GM12891 (cell line): Measurements from ENCODE around the gene AXIN1.

Source experiments
- POLR2A ChIP-seq: IDR thresholded peaks from 2 replicates; pipeline ENCODE4 v1.6.1; 2011; ENCODE audit warnings: low read depth, low read length, control low read depth
- POLR2AphosphoS5 ChIP-seq: IDR thresholded peaks from 2 replicates; pipeline ENCODE4 v1.6.1; 2011; ENCODE audit warnings: low read depth, low read length, control low read depth
- POU2F2 ChIP-seq: IDR thresholded peaks from 2 replicates; pipeline ENCODE4 v1.6.1; 2011; ENCODE audit warnings: low read depth, mild to moderate bottlenecking, control low read depth, low read length, moderate library complexity
- SPI1 ChIP-seq: IDR thresholded peaks from 2 replicates; pipeline ENCODE4 v1.6.1; 2011; ENCODE audit warnings: low read depth, low read length, control low read depth
- TAF1 ChIP-seq: IDR thresholded peaks from 2 replicates; pipeline ENCODE4 v1.6.1; 2011; ENCODE audit warnings: low read depth, low read length, control low read depth

DNA sequence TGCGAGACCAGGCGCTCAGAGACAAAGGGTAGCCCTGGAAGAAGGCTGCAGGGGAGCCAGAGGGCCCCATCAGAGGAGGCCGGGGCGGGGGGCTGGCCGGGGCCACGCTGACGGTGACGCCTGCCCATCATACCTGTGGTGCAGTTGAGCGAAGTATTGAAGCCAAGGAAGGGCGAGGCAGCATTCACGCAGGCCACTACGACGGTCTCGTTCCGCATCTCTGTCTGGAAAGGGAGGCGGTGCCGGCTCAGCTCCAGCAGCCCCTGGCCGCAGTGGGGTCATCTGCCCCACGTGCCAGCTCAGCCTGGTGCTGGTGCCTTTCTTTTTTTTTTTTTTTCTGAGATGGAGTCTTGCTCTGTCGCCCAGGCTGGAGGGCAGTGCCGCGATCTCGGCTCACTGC is 22.7 kb upstream of the AXIN1 start:
- TF ChIP-seq TAF1: no peak
- no peak for TF ChIP-seq POLR2A
- TF ChIP-seq SPI1: no peak
- no peak for TF ChIP-seq POLR2AphosphoS5
- no peak for TF ChIP-seq POU2F2
